SK-N-MC (cell line): ENCODE data around the gene KCNH5.

Experiments
- EZH2 ChIP-seq: fragments of 200-600 bp; sonication (generic); IDR thresholded peaks from one replicate; pipeline ENCODE4 v1.6.1; 2017; ENCODE audit warnings: antibody characterized with exemption
- FOXP2 ChIP-seq: optimal IDR thresholded peaks from 2 replicates; pipeline ENCODE3; 2011; ENCODE audit warnings: mild to moderate bottlenecking, moderate library complexity; ENCODE audit not compliant: insufficient read depth; ENCODE audit errors: extremely low read length, control extremely low read depth
- POLR2AphosphoS5 ChIP-seq: IDR thresholded peaks from 2 replicates; pipeline ENCODE4 v1.6.1; 2012; ENCODE audit warnings: mild to moderate bottlenecking, low read depth, low read length, borderline replicate concordance

DNA sequence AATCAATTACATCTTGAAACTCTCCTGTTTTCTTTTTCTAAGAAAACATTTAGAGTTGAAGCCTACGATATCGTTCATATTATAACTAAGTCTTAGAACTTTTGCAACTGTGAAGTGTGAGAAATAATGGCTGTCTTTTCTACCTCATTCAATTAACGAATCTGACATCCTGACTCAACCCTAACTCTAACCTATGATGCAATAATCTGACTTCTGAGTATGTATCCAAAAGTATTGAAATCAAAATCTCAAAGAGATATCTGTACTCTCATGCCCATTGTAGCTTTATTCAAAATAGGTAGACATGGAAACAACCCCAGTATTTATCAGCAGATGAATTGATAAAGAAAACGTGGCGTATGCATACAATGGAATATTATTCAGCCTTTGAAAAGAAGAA lies 252.7 kb downstream of the KCNH5 start:
- TF ChIP-seq POLR2AphosphoS5 (no peak), EZH2 (no peak), FOXP2 (no peak)
